HG03439 (cell line): Measurements from ENCODE around the gene KNTC1.
A peak's percentile ranks its signal among the peaks of the same experiment; 100 is the strongest.
"Not testable (repeated sequence)": the region's sequence is repeated elsewhere in the genome, so short reads cannot be mapped to it uniquely, and the experiment has no call there.

ENCODE experiments used
- ATAC-seq: cut with Tn5 transposase; IDR thresholded peaks from one replicate; pipeline ENCODE4 v1.9.1; 2021; ENCODE audit warnings: mild to moderate bottlenecking, moderate library complexity; ENCODE audit not compliant: unreplicated experiment

The KNTC1 gene

DNA sequence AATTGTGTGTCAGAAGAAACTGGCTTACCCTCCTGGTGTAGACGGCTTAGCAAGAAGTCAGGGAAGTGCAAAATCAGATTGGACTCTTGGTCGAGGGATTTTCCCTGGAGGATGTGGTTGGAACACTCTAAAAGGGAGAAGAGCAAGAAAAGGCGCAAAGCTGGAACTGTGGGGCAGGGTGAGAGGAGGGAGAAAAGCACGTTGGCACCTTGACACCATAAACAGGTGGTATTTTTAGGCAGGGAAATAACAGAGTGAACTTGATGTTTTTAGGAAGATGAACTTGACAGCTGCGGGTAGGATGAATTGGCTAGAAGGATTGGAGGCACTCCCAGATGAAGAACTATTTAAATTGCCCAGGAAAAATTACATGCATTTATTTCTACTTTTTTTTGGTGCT is 108.4 kb downstream of the KNTC1 start:
- no peak for ATAC-seq

DNA sequence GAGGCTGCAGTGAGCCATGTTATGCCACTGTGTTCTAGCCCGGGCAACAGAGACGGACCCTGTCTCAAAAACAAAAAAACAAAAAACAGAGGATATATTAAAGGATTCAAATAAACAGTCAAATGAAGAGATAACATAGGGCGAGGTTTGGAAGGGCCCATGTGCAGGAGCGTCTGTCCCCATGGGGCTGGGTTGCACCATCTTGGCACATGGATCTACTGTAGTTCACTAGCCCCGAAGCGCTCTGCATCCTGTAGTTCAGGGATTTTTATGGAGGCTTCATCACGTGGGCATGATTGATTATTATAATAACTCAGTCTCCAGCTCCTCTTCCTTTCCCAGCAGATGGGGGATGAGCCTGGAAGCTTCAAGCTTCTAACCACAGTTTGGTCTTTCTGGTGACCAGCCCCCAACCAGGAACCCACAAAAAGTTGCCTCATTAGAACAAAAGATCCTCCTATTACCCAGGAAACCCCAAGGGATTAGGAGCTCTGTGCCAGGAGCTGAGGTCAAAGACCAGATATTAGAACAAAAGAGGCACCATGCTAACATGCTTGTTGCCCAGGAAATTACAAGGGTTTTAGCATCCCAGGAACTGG is 116.3 kb downstream of the KNTC1 start:
- no peak for ATAC-seq

GRCh38 chr12:122646517-122647217 is 119.6 kb downstream of the KNTC1 start:
- peak; percentile 93 for ATAC-seq

DNA sequence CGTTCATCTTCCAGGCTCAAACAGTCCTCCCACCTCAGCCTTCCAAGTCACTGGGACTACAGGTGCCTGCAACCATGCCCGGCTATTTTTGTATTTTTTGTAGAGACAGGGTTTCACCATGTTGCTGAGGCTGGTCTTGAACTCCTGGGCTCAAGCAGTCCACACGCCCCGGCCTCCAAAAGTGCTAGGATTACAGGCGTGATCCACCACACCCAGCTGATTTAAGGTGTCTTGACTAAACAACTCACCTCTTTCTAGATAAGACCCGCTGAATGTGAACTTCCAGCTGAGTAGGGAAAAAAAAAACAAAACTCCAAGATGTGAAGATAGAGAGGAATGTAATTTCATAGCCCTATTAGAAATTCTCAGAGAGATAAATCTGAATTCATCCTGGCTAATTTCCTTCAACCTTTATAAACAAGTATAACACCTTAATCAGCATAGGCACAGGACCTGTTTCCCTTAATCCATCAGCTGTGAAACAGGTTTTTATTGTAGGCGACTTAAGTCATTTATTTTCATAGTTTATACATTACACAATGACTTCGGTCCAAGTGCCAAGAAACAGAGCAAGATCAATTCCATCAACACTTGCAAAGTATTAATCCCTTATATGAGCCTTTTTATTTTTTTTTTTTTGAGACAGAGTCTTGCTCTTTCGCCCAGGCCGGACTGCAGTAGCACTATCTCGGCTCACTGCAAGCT is 124.6 kb downstream of the KNTC1 start:
- ATAC-seq, result no peak

- ATAC-seq, result not testable (repeated sequence)
These were observed 126.2 kb downstream of the KNTC1 start for GRCh38 chr12:122653291-122653690.

GRCh38 chr12:122656298-122656697 is 129.2 kb downstream of the KNTC1 start:
- ATAC-seq, result no peak

DNA sequence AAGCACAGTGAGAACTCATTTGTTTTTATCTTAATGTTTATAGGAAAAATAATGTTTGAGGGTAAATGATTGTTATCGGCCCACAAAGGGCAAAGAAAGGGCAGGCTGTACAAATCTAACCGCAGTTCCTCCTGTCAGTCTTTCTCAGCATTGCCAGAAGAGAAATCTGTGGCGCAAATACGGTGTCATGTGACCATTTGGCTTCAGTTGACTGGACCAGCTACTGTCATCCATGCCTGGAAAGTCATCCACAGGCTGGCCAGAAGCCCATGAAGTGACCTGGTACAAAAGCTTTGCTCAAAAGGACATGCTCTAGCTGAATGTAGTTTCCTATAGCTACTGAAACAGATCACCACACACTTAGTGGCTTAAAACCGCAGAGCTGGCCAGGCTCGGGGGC is 132.5 kb downstream of the KNTC1 start:
- no peak for ATAC-seq

DNA sequence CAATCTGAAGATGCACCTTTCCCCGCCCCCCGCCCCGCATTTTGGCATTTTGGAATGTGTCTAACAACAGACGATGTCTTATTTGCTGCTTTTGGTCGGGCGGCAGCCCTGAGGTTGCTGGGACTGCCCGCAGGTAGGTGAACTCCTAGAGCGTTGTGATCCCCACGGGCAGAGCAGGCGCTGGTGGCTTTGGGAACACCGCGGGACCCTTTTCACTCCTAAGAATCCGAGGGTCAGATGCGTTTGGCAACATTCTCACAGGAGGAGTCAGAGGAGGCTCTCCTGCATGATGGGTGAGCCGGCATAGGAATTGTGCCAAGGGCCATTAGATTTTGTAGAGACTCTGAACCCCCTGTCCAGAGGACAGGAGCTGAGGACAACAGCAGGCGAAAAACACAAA is 134.2 kb downstream of the KNTC1 start:
- no peak for ATAC-seq

GRCh38 chr12:122661938-122662337 is 134.9 kb downstream of the KNTC1 start:
- ATAC-seq, result no peak

GRCh38 chr12:122665349-122665748 is 138.3 kb downstream of the KNTC1 start:
- no peak for ATAC-seq

DNA sequence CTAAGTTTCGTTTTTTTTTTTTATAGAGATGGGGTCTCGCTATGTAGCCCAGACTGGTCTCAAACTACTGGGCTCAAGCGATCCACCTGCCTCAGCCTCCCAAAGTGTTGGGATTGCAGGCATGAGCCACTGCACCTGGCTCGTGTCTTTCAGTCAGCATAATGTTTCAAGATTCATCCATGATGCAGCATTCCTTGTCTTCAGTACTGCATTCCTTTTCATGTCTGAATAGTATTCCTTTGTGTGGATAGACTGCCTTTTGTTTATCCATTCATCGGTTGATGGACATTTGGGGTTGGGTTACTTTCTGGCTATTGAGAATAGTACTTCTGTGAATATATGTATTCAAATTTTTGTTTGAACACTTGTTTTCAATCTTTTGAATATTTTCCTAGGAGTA is 138.7 kb downstream of the KNTC1 start:
- no peak for ATAC-seq

DNA sequence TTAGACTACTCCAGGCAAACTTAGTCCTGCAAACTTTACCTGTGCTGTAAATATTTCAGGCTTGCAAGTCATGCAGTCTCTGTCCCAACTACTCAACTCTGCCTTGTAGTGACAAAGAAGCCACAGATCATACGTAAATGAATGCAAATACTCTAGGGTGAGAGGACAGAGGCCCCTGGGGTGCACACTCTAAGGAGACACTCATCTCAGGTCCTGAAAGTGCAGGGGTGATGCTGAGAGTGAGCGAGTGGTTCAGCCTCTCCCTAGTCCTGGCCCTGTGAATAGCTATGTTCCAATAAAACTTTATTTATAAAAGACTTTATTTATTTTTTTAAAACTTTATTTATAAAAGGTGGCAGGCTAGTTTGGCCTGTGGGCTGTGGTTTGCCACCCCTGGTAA is 141.2 kb downstream of the KNTC1 start:
- ATAC-seq, result no peak

GRCh38 chr12:122669397-122670070 is 142.5 kb downstream of the KNTC1 start:
- no peak for ATAC-seq

DNA sequence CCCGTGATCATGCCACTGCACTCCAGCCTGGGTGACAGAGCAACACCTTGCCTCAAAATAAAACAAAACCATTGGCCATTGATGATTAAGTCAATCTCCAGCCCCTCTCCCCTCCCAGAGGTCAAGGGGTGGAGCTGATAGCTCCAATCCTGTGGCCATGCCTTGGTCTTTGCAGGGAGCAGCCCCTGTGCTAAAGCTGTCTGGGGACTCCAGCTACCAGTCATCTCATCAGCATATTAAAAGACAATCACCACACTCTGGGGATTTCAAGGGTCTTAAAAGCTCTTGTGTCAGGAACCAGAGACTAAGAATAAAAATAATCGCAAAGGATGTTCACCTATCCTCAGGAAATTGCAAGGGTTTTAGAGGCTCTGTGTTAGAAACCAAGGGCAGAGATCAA is 145.5 kb downstream of the KNTC1 start:
- no peak for ATAC-seq
